Brain microvascular endothelial cell (primary cell): ENCODE measurements around the gene TPT1.

Experiments used
- DNase-seq: peaks from one replicate; pipeline ENCODE4 v3.0.0-alpha.2; 2020
- H3K27ac ChIP-seq: fragments of 250-450 bp; sonication (Bioruptor Pico); 2 replicates; pipeline ENCODE4 v1.5.1; 2020; ENCODE audit warnings: mild to moderate bottlenecking, moderate library complexity
- H3K27me3 ChIP-seq: fragments of 250-450 bp; sonication (Bioruptor Pico); replicated peaks from 2 replicates; pipeline ENCODE4 v1.5.1; 2020; ENCODE audit warnings: mild to moderate bottlenecking
- H3K36me3 ChIP-seq: fragments of 250-450 bp; sonication (Bioruptor Pico); replicated peaks from 2 replicates; pipeline ENCODE4 v1.5.1; 2020; ENCODE audit warnings: mild to moderate bottlenecking
- H3K4me3 ChIP-seq: 2 replicates; pipeline ENCODE4 v1.5.1; 2011; ENCODE audit warnings: low read depth, mild to moderate bottlenecking, control low read depth, low read length, moderate library complexity
- CTCF ChIP-seq: IDR thresholded peaks from 2 replicates; pipeline ENCODE4 v1.5.1; 2011; ENCODE audit warnings: low read depth, mild to moderate bottlenecking, moderate library complexity, low read length, control low read depth, inconsistent platforms; ENCODE audit errors: missing control alignments
- in situ Hi-C: cut with HindIII; loops from 2 replicates; pipeline ENCODE4 v1.10.0; 2017; ENCODE audit warnings: low sequenced_read_pairs, low pct_ligation_motif_present

The TPT1 gene

GRCh38 chr13:45337395-45337794 is 3.6 kb downstream of the TPT1 start:
- no peak for DNase-seq
- TF ChIP-seq CTCF = no peak
- H3K27ac ChIP-seq = no peak overlapping the region
- H3K4me3 ChIP-seq = peak overlapping the region; percentile 83
- in situ Hi-C loops = no loop called here
- H3K36me3 ChIP-seq = peaks cover 59% of the 10 kb centered on the region
- no peaks in the 10 kb centered on the region for H3K27me3 ChIP-seq

DNA sequence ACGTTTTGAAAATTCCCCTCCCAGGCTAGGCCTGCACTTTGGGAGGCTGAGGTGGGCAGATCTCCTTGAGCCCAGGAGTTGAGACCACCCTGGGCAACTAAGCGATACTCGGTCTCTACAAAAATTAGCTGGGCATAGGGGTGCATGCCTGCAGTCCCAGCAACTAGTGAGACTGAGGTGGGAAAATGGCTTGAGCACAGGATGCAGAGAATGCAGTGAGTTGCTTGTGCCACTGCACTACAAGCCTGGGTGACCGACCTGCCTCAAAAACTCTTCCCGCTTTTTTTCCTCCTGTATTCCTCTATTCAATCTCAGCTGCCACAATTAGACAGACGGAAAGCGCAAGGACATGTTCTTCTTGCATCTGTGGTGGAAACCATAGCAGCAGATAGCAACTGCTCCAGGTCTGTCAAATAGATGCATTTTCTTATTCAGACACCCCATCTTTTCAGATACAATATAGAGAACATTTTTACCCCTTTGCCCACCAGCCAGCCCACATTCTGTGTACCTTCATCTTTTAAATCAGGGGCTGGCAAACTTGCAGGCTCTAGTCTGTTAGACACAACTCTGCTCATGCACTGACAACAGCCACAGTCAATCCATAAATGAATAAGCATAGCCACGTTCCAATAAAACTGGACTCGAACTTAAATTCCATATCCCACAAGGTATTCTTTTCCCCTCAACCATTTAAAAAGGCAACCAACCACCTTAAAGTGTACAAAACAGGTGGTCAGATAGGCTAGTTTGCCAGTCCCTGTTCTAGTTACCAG is 4.8 kb downstream of the TPT1 start:
- TF ChIP-seq CTCF = no peak
- peaks cover 59% of the 10 kb centered on the region for H3K36me3 ChIP-seq
- DNase-seq = no peak
- in situ Hi-C loops = no loop called here
- H3K27ac ChIP-seq = no peak overlapping the region
- no peaks in the 10 kb centered on the region for H3K27me3 ChIP-seq
- no peak overlapping the region for H3K4me3 ChIP-seq

GRCh38 chr13:45335397-45336024 is 5.5 kb downstream of the TPT1 start:
- H3K27me3 ChIP-seq = no peaks in the 10 kb centered on the region
- DNase-seq = no peak
- H3K4me3 ChIP-seq = no peak overlapping the region
- peaks cover 55% of the 10 kb centered on the region for H3K36me3 ChIP-seq
- H3K27ac ChIP-seq = no peak overlapping the region
- in situ Hi-C loops = no loop called here
- TF ChIP-seq CTCF = no peak

- TF ChIP-seq CTCF = no peak
- DNase-seq = peak; percentile 47
- no peak overlapping the region for H3K4me3 ChIP-seq
- H3K27ac ChIP-seq = no peak overlapping the region
- peaks cover 44% of the 10 kb centered on the region for H3K36me3 ChIP-seq
- in situ Hi-C loops = no loop called here
- H3K27me3 ChIP-seq = no peaks in the 10 kb centered on the region
These were observed 6.7 kb downstream of the TPT1 start for GRCh38 chr13:45333977-45334922.

- Histone ChIP-seq H3K27ac (no peak overlapping the region), H3K4me3 (no peak overlapping the region), H3K36me3 (peaks cover 36% of the 10 kb centered on the region), H3K27me3 (no peaks in the 10 kb centered on the region)
- in situ Hi-C loops = no loop called here
- TF ChIP-seq CTCF = no peak
- no peak for DNase-seq
These were observed 7.6 kb downstream of the TPT1 start for GRCh38 chr13:45333251-45333976.
